ENCODE measurements around the gene GREB1L.
"Not testable (repeated sequence)": the region's sequence is repeated elsewhere in the genome, so short reads cannot be mapped to it uniquely, and the experiment has no call there.

GREB1L gene

GRCh38 chr18:21306368-21306767 is 64.3 kb downstream of the GREB1L start:
- no peak for DNase-seq (ENCODE audit: low read depth)

- no peak for DNase-seq (ENCODE audit: low read depth)
These were observed 65.5 kb downstream of the GREB1L start for GRCh38 chr18:21307578-21307977.

- no peak for DNase-seq (ENCODE audit: low read depth)
These were observed 67.2 kb downstream of the GREB1L start for GRCh38 chr18:21309248-21309647.

GRCh38 chr18:21311980-21312379 is 69.9 kb downstream of the GREB1L start:
- DNase-seq (ENCODE audit: low read depth): not testable (repeated sequence)

GRCh38 chr18:21313576-21313975 is 71.5 kb downstream of the GREB1L start:
- no peak for DNase-seq (ENCODE audit: low read depth)

GRCh38 chr18:21314724-21315123 is 72.7 kb downstream of the GREB1L start:
- no peak for DNase-seq (ENCODE audit: low read depth)

- not testable (repeated sequence) for DNase-seq (ENCODE audit: low read depth)
These were observed 73.1 kb downstream of the GREB1L start for GRCh38 chr18:21315126-21315525.

- DNase-seq (ENCODE audit: low read depth): no peak
These were observed 73.7 kb downstream of the GREB1L start for GRCh38 chr18:21315741-21316197.

GRCh38 chr18:21316296-21316695 is 74.3 kb downstream of the GREB1L start:
- DNase-seq (ENCODE audit: low read depth): no peak

- no peak for DNase-seq (ENCODE audit: low read depth)
These were observed 79.7 kb downstream of the GREB1L start for GRCh38 chr18:21321711-21322110.

- no peak for DNase-seq (ENCODE audit: low read depth)
These were observed 85.1 kb downstream of the GREB1L start for GRCh38 chr18:21327101-21327500.

GRCh38 chr18:21330122-21330701 is 88.2 kb downstream of the GREB1L start:
- peak; percentile 59 for DNase-seq (ENCODE audit: low read depth)

GRCh38 chr18:21331065-21331464 is 89.0 kb downstream of the GREB1L start:
- no peak for DNase-seq (ENCODE audit: low read depth)

- DNase-seq (ENCODE audit: low read depth): no peak
These were observed 94.0 kb downstream of the GREB1L start for GRCh38 chr18:21335927-21336488.

- DNase-seq (ENCODE audit: low read depth): no peak
These were observed 94.8 kb downstream of the GREB1L start for GRCh38 chr18:21336846-21337245.

GRCh38 chr18:21341141-21341540 is 99.1 kb downstream of the GREB1L start:
- peak; percentile 6 for DNase-seq (ENCODE audit: low read depth)

- no peak for DNase-seq (ENCODE audit: low read depth)
These were observed 100.3 kb downstream of the GREB1L start for GRCh38 chr18:21342372-21342771.

- DNase-seq (ENCODE audit: low read depth): no peak
These were observed 102.8 kb downstream of the GREB1L start for GRCh38 chr18:21344860-21345259.

GRCh38 chr18:21345840-21346239 is 103.8 kb downstream of the GREB1L start:
- no peak for DNase-seq (ENCODE audit: low read depth)

- no peak for DNase-seq (ENCODE audit: low read depth)
These were observed 117.7 kb downstream of the GREB1L start for GRCh38 chr18:21359746-21360145.

GRCh38 chr18:21361307-21361880 is 119.4 kb downstream of the GREB1L start:
- no peak for DNase-seq (ENCODE audit: low read depth)

GRCh38 chr18:21362831-21363230 is 120.8 kb downstream of the GREB1L start:
- no peak for DNase-seq (ENCODE audit: low read depth)

GRCh38 chr18:21363348-21363747 is 121.3 kb downstream of the GREB1L start:
- DNase-seq (ENCODE audit: low read depth): no peak

- DNase-seq (ENCODE audit: low read depth): no peak
These were observed 122.4 kb downstream of the GREB1L start for GRCh38 chr18:21364471-21364870.
